HK-2 (cell line): ENCODE measurements around the gene NDUFAF3.
"Not testable (repeated sequence)": the region's sequence is repeated elsewhere in the genome, so short reads cannot be mapped to it uniquely, and the experiment has no call there.

Source experiments
- DNase-seq: peaks from one replicate; pipeline ENCODE4 v3.0.0-alpha.2; 2018; ENCODE audit not compliant: unreplicated experiment

Gene NDUFAF3

DNA sequence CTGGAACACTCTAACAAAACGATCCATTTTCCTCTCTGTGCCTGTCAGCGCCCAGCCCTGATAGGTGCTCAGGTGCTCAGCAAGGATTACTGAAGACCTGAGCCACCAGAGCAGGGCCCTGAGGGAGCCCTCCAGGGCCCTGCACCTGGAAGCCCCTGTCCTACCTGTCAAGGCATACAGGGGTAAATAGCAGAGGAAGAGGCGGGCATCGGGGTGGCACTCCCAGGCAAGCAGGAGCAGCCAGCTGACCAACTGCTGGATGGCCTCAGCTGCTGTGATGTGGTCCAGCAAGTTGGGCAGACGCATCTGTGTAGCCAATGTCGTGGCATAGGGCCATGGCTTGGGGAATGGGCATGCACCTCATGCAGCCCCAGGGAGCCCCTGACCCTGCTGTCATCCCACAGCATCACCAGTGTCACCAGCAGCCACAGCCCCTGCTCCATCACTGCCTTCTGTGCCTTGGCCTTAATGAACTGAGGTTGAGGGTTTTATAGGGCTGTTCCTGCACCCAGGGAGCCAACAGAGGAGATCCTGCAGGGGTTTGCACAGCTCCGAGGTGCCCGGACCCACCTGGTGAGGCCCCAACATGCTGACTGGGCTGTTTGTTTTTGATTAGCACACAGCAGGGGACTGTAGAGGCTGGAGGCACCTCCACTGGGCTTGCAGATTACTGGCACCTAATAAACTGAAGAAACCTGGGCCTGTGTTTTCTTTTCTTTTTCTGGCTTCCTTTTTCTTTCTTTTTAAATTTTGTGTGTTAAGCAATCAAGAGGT lies 22.6 kb upstream of the NDUFAF3 start:
- DNase-seq, result no peak

DNA sequence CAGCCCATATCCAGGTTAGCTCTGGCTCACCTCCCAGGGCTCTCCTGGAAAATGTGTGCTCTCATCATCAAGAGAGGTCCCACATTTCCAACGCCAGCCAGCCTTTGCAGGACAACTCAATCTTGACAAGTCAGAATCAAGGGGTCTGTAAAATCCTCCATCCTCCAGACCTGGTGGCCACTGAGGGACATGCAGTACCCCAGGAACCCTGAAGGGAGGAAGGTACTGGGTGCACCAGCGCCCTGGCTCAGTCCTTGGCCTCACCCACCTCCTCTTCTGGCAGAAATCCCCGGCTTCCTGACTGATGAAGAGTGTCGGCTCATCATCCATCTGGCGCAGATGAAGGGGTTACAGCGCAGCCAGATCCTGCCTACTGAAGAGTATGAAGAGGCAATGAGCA lies 20.8 kb upstream of the NDUFAF3 start:
- no peak for DNase-seq

DNA sequence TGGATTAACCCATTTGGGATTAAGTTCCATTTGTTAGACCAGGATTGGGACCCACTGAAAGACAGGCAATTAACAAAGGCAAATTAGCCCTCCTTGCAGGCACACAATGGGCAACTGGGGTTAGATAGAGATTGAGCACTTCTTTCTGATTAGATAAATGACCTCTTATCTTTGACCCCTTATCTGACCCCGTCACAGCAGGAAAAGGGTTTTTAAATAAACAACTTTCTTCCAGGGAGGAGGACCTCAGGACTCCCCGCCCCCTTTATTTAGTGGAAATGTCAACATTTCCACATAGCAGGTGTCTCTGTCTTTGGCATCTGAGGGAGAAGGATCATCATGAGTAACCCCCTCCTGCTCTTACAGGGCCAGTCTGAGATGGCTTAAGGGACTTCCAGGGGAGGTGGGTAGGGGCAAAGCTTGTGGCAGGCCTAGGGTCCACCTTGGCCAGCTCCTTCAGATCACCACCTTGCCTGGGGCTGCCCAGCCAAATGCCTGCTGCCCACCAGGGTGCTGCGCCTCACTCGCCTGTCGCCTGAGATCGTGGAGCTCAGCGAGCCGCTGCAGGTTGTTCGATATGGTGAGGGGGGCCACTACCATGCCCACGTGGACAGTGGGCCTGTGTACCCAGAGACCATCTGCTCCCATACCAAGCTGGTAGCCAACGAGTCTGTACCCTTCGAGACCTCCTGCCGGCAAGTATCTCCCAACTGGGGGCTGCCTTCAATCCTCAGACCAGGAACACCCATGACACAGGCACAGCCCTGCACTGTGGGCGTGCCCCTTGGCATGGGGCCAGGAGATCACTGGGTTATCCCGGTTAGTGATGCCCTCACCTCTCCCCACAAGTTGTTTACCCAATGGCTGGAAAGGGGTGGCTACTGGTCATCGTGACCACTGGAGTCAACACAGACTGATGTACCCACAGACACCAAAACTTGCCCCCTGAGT lies 17.3 kb upstream of the NDUFAF3 start:
- DNase-seq, result no peak

DNA sequence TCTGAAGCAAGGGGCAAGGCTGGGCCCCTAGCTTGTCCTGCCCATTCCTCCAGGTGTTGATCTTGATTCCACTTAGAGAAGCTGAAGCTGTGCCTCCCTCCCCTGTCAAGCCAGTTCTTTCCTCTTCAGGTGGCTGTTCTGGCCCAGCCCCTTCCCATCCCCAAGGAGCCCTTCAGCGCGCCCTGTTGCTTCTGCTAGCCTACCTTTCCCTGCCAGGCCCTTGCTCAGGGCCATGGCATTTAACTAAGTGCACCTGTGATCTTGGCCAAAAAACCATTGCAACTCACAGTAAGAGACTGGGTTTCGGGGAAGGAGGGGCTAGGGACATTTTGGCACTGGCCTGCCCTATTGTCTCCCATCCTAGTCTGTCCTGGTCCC lies 16.6 kb upstream of the NDUFAF3 start:
- no peak for DNase-seq

DNA sequence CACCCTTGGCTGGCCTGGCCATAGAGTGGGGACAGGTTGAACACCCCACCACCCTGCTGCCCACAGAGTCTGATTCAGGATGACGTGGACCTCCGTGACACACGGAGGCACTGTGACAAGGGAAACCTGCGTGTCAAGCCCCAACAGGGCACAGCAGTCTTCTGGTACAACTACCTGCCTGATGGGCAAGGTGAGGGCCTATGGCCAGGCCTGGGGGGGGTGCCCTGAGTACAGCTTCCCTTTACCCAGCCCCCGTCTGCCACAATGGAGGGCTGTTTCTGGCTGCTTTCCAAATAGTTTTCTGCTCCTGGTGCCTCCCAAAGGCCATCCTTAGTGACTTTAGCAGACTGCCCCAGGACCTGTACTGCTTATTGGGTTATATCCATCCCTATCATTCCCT lies 15.9 kb upstream of the NDUFAF3 start:
- no peak for DNase-seq

DNA sequence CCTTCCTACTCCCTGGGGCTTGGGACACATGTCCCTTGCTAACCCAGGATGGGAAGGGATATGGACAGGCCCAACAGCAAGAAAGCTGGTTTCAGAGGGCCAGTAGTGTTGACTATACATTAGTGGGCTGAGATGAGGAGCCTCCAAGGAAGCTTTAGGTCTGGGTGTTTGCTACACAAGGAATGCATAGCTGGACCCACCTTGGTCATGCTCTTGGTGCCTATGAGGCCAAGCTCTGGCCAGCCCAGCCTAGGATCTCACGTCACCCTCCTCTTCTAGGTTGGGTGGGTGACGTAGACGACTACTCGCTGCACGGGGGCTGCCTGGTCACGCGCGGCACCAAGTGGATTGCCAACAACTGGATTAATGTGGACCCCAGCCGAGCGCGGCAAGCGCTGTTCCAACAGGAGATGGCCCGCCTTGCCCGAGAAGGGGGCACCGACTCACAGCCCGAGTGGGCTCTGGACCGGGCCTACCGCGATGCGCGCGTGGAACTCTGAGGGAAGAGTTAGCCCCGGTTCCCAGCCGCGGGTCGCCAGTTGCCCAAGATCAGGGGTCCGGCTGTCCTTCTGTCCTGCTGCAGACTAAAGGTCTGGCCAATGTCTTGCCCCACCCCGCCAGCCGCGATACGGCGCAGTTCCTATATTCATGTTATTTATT lies 15.4 kb upstream of the NDUFAF3 start:
- no peak for DNase-seq

DNA sequence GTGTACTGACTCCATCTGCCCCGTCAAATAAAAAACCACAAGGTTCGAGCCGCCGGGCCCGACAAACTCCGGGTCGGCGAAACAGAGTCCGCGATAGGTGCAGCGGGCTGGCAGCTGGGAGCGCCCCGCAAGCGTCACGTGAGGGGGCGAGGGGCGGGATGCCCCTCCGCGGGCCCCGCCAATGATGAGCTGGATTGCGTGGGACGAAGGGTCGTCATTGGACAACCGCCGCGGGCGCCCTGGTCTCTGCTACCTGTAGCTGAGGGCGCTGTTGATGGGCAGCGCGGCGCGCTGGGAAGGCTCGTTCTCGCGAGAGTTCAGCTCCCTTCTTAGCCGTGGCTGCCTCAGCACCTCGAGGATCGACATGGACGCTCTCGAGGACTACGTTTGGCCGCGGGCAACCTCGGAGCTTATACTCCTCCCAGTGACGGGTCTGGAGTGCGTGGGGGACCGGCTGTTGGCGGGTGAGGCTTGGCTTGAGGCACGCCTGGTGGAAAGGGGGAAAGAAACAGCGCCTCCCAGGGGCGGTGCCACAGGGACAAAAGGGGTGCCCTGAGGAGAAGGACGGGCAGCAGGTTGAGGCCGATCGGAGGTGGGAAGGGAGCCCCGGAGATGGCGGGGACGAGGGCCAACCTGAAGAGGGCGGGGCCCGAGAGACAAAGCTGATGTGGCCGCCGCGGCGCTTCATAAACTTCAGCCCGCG lies 14.7 kb upstream of the NDUFAF3 start, which contains the start of gene WDR6:
TSS of gene WDR6 (plus strand) at position 324 of the 703 bp plus-strand sequence. CDS start at position 365, 41 bp downstream.
- peak; percentile 94 for DNase-seq

DNA sequence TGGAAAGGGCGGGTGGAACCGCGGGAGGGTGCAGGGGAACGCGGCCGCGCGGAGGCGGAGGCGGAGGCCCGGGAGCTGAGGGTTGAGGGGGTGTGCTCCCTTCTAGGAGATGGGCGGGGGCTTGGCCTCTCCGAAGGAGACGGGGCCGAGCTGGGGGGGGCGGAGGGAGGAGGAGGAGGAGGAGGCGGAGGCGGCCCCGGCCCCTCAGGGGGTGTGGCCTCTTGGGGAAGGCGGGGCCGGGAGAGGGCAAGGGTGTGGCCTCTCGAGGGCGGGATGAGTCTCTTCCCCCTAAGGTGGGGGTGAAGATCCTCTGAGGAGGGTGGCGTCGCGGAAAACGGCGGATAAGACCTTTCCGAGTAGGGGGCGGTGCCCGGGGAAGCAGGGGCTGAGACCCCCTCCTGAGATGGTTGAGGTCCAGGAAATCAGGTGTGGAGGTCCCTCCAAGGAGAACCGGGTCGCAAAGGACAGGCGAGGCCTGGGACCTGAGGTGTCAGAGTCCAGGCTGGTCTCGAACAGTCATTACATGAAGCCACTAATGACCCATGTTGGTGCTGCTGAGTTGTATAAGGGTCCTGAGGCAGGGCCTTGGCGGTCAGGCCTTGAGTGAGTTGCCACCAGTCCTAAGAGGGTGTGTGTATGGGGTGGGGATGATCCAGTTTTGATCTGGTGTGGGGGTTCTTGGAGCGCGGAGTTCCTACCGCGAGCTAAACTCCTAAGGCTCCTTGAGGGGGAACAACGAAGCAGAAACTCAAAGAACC lies 14.0 kb upstream of the NDUFAF3 start:
- DNase-seq, result peak; percentile 88

DNA sequence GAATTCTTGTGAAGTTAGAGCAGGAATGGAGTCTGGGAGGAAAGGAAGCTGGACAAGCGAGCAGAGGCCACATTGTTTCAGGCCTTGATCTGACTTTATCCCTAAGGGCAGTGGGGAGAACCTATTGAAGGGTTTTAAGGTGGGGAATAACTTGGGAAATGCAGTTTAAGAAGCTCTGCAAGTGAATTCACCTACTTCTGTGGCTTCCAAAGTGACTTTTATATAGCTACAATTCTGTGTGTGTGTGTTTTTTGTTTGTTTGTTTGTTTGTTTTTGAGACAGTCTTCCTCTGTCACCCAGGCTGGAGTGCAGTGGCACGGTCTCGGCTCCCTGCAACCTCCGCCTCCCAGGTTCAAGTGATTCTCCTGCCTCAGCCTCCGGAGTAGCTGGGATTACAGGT lies 13.3 kb upstream of the NDUFAF3 start:
- DNase-seq, result not testable (repeated sequence)

DNA sequence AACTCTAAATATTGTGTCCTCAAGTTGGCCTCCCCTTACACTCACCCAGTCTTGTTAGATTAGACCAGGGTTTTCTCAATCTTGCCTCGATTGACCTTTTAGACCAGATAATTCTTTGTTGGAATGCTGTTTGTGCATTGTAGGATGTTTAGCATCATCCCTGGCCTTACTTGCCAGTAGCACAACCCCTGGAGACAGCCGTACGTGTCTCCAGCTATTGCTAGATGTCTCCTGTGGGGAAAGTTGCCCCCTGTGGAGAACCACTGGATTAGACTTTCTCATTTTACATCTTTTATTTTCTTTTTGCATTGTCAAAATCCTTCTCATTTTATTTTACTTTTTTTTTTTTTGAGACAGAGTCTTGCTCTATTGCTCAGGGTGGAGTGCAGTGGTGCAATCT lies 12.5 kb upstream of the NDUFAF3 start:
- no peak for DNase-seq

DNA sequence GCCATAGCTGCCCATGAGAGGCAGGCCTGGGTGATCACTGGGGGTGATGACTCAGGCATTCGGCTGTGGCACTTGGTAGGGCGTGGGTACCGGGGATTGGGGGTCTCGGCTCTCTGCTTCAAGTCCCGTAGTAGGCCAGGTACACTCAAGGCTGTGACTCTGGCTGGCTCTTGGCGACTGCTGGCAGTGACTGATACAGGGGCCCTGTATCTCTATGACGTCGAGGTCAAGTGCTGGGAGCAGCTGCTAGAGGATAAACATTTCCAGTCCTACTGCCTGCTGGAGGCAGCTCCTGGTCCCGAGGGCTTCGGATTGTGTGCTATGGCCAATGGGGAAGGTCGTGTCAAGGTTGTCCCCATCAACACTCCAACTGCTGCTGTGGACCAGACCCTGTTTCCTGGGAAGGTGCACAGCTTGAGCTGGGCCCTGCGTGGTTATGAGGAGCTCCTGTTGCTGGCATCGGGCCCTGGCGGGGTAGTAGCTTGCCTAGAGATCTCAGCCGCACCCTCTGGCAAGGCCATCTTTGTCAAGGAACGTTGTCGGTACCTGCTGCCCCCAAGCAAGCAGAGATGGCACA lies 9.4 kb upstream of the NDUFAF3 start:
- DNase-seq, result no peak

DNA sequence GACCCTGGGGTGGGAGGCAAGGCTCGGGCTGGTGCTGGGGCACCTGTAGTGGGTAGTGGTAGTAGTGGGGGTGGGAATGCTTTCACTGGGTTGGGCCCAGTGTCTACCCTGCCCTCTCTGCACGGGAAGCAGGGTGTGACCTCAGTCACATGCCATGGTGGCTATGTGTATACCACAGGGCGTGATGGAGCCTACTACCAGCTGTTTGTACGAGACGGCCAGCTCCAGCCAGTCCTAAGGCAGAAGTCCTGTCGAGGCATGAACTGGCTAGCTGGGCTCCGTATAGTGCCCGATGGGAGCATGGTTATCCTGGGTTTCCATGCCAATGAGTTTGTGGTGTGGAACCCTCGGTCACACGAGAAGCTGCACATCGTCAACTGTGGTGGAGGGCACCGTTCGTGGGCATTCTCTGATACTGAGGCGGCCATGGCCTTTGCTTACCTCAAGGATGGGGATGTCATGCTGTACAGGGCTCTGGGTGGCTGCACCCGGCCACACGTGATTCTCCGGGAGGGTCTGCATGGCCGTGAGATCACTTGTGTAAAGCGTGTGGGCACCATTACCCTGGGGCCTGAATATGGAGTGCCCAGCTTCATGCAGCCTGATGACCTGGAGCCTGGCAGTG lies 8.7 kb upstream of the NDUFAF3 start:
- no peak for DNase-seq

DNA sequence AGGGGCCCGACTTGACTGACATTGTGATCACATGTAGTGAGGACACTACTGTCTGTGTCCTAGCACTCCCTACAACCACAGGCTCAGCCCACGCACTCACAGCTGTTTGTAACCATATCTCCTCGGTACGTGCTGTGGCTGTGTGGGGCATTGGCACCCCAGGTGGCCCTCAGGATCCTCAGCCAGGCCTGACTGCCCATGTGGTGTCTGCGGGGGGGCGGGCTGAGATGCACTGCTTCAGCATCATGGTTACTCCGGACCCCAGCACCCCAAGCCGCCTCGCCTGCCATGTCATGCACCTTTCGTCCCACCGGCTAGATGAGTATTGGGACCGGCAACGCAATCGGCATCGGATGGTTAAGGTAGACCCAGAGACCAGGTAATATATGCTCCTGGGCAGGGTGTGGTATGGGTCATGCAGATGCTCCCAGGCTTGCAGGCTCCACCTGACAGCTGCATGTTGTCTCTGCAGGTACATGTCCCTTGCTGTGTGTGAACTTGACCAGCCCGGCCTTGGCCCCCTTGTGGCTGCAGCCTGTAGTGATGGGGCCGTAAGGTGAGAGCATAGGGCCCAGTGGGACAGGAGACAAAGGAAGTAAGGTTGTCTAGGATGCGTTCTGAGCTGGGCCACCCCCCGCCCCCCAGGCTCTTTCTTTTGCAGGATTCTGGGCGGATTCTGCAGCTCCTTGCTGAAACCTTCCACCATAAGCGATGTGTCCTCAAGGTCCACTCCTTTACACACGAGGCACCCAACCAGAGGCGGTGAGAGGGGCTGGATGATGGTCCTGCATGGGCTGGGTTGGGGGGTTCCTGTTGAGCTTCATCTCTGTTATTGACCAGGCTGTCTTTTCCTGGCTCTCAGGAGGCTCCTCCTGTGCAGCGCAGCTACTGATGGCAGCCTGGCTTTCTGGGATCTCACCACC lies 7.9 kb upstream of the NDUFAF3 start:
- DNase-seq, result no peak

DNA sequence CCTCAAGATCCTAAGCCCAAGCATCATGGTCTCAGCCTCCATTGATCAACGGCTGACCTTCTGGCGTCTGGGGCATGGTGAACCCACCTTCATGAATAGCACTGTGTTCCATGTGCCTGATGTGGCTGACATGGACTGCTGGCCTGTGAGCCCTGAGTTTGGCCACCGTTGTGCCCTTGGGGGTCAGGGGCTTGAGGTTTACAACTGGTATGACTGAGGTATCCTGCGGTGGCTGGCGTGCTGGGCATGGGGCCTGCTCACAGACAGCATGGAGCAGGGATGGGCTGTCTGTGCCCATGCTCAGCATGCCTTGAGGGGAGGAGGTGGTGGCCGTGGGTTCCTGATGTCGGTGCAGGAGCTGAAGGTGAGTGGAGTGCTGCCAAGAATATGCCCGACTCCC lies 6.8 kb upstream of the NDUFAF3 start:
- DNase-seq, result no peak

DNA sequence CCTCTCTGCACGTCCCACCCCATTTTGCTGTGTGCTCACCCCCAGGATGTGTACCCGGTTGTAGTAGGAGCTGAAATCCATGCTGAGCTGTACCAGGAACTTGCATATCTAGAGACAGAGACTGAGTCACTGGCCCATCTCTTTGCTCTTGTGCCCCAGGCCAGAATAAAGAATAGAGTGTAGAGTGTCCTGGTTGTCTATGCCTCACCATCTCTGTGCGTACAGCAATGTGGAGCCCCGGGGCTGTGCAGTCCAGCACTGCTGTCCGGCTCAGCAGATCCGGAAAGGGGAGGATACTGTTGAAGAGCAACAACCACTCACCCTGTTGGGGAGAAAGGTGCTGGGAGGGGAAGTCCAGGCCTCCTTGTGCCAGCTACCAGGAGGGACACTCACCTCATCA lies 6.2 kb upstream of the NDUFAF3 start:
- no peak for DNase-seq

DNA sequence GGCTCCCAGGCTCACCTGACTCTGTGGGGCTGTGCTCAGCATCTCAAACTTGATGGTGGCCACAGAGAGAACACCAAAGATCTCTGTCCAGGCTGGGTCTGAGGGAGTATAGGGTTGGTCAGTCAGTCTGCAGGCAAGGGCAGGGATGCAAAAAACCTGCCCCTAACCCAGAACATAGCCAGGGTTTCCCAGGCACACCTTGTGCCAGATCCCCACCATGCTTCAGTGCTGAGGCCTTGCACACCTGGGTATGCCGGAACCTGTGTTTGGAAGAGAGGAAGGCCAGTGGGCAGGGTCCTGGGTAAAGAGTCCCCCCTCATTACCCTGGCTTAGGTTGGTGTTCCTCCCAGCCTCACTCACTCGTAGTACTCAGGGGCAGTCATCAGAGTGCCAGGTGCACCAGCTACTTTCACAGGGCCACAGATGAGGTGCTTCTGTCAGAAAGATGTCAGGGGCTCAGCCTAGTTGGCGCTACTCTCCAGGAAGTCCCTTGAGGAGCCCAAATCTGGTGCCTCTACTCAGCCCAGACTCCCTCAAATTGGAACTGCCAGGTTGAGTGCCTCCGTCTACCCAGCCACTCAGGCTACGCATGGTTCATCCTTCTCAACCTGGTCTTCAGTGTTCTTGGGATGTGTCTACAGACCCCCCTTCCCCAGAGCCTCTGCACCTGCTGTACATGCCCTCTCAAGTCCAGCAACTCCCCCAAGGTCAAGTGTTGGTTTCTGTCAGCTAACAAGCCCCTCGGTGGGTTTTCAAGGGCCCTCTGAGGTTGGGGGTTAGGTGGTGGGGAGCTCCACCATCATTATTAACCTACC lies 5.3 kb upstream of the NDUFAF3 start:
- DNase-seq, result no peak

DNA sequence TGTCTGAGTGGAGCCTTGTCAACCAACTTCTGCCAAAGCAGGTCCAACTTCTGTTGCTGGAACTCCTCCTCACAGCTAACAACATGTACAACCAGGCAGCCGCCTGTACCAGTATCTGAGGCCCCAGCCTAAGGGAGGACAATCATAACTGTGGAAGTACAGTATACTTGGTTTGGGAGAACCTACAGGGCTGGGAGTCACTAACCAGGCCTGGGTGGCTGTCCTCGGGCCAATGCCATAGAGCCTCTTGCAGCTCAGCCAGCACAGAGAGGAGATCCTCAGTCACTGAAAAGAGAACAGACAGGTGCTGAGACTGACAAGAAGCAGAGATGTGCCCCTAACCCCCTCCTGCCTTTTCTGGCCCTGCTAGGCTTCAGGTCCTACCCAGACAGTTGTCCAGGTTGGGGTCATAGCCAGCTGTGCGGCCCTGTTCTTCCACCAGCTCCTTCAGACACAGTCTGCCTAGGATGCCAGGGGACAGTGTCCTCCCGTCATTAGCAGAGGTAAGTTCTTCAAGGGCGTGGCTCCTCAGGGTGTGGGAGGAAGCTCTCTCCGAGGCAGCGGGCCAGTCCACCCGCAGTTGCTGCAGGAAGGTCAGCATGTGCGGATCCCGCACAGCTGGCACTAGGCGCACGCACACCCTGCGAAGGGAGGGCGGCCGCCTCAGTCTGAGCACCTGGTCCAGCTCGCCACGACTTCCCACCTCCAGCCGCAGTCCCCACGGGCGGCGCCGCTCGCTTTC lies 4.5 kb upstream of the NDUFAF3 start:
- no peak for DNase-seq
